Measurements from ENCODE around the gene LHB.

LHB gene

DNA sequence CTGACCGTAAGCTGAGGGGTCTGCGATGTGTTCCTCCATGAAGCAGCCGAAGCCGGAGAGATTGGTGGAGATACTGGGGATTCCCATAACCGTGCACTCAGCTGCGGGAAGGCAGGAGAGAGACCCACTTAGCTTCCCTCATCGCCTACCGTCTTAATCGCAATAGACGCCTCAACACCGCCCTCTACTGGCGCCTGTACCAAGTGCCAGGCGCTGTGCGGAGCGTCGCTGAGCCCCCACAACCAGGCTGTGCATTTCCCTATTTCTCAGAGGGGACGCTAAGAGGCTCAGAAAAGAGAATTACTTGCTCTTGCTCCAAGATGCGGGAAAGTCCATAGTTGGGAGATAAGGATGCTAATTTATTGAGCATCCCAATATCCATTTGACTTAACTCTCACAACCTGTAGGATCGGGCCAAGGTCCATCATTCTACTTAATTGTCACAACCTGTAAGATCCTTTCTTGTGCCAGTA is 45.9 kb downstream of the LHB start:
- peak; percentile 79 to 84 for DNase-seq

DNA sequence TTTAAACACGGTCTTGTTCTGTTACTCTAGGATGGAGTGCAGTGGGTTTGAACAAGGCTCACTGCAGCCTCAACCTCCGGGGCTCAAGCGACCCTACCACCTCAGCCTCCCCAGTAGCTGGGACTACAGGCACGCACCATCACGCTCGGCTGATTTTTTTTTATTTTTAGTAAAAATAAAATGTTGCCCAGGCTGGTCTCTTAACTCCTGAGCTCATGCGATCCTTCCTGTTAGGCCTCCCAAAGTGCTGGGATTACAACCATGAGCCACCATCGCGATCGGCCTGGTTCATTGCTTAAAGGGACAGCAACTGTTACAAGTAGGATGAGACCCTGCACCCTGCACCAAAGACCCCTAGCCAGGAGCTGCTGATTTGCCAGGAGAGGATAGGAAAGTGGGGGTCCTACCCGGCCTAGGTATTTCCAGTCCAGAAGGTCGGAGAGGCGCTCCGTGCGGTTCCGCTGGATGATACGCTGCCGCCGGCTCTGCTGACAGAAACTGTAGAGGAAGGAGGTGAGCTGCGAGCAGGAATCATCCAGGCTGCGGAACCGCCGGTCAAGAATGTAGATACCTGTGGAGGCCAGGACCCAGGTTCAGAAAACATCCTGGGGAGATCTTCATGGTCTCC is 46.6 kb downstream of the LHB start:
- no peak for DNase-seq

DNA sequence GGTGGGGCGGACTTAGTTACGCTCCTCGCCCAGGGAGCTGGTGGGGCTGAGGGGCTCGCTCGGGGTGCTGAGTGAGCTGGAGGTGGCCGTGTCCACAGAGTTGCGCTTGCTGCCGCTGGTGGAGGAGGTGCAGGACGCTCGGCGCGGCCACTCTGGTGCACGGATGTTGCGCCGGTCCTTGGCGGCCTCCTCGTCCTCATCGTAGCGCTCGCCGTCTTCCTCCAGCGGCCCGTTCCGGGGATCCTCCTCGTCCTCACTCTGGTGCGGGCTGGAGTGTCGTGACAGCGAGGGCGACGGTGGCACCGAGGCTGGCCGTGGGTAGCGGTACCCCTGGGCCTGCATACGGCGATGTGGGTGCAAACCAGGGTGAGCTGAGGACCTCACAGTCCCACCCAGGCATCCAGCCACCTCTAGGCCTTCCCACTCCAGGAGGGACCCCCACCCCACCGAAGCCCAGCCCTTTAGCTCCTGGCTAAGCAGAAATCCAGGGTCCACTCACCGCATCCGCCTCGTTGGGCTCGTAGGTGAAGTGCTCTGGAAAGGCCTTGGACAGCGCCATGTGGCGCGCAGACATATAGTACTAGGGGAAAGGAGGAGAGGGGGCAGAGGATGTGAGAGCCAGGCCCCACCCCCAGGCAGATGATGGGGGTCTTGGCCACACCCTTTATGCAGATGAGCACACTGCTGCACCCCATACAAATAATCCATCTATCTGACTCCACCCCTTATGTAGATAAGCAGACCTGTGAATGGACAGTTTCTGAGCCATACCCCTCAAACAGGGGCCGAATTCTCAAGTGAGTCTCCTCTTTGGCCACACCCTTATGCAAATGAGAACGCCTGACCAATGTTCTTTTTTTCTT is 47.4 kb downstream of the LHB start:
- DNase-seq: no peak

DNA sequence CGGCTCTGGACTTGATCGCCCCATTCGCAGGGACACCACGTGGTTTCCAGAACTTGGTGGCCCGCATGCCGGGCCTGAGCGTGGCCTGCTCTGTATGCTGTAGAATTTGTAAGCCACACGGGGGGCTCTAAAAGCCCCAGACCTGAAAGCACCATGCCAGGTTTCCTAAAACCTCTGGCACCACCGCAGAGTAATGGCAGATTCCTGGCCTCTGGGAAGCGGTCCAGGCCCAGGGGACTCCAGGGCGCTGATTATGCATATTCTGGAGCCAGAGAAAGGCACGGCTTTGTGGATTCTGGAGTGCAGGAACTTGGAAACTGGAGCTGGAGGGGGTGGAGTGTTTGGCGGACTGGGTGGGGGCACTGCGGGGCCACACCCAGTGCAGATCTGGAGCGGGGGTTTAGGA is 48.1 kb downstream of the LHB start:
- no peak for DNase-seq

DNA sequence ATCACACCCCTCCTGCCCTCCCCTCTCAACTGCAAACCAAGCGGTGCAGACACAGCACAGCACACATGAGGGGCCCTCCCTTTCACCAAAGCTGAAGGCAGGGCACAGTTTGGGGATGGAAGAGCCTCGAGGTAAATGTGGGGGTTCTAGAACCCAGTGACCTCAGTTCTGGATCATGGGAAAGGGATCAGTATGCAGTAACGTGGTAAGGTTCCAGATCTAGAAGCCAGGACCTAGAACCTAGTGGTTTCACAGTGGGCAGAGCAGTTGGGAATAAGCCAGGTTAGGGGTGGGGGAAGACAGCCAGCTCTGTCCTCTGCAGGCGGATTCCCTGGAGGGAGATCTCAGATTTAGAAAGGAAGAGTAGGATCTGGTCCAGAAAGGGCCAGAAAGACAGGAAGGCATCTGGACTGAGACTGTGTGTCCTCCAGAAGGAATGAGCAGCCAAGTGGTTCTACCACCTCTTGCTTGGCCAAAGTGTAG is 48.7 kb downstream of the LHB start:
- no peak for DNase-seq

DNA sequence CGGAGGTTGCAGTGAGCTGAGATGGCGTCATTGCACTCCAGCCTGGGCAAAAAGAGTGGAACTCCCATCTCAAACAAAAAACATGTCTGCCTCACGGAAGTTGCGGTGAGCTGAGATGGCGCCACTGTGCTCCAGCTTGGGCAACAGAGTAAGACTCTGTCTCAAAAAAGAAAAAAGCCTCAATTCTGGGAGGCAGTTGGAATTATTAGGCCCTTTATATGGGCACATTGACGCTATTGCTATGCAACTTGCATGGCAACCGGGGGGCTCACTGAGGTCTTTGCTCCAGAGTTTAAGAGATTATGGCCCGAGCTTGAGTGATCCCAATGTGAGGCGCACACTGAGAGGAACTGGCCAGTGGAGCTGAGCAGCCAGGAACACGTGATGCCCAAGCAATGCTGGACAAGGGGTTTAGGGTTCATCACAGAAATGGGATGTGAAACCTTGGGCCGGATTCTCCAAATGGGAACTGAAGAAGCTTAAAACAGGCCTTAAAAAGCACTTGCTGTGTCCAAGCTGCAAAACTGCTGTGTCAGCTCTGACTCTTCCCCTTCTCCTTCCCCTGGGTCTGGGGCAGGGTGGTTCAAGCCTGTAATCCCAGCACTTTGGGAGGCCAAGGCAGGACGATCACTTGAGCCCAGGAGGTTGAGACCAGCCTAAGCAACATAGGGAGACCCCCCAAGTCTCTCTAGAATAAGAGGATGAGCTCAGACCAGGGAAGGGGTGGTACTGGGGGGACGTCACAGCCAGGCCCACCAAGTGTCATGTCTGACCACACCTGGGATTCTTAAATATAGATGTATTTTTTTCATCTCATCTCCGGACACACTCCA is 49.3 kb downstream of the LHB start:
- peak in 1 of 2 donors; percentile 69 for DNase-seq

DNA sequence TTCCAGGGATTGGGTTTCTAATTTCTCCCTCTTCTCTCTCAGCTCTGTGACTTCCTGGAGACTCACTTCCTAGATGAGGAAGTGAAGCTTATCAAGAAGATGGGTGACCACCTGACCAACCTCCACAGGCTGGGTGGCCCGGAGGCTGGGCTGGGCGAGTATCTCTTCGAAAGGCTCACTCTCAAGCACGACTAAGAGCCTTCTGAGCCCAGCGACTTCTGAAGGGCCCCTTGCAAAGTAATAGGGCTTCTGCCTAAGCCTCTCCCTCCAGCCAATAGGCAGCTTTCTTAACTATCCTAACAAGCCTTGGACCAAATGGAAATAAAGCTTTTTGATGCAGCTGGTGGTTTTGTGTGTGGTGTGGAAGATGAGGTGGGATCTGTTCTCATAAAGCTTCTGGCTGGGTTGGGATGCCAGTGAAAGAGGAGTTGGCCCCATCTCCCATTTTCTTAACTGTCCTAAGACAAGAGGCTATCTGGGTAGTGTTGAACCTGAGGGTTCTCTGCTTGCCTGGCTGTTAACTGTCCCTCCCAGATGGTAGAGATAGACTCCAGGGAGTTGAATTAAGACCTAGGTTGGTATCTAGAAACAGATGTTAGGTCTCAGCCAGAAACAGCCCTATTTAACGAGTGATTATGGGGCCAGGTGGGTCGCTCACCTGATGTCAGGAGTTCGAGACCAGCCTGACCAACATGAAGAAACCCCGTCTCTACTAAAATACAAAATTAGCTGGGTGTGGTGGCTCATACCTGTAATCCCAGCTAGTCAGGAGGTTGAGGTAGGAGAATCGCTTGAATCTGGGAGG is 50.1 kb downstream of the LHB start:
- no peak for DNase-seq
